Anterior cingulate cortex (tissue), 58 donors: ENCODE measurements around the gene RNF166.
A peak's percentile ranks its signal among the peaks of the same experiment; 100 is the strongest.

Experiments used
- DNase-seq, 58 donors: peaks; one replicate each; lab custom pipeline; 2025; lab: John Stamatoyannopoulos, UW

The RNF166 gene

DNA sequence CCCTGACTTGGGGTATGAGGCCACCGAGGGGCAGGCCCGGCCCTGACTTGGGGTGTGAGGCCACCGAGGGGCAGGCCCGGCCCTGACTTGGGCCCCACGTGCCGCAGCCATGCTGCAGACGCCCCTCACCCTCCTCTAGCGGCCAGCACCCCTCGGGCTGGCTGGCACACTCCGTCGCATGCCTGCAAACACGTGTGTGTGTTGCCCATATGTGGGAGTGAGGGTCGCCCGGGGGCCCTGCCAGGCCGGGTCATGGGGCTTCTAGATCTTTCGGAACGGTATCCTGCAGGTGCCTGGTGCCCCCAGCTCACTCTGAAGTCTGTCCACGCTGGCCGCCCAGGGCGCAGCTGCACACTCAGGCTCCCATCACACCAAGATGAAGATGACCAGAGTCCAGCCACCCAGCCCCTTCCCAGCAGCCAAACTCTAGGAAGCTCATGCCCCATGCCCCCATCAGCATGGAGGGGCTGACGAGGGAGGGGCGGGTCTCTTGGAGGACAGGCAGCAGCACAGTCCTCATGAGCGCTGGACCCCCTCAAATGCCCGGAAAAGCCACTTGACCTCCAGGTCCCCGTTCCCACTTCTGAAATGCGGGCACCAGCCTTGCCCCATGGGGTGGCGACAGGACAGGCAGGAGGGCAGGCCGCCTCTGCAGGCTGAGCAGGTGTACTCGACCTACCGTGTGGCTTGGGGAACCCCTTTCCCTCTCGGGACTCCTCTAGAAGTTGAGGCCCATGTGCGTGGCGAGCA is 33.9 kb upstream of the RNF166 start:
- no peak for DNase-seq

DNA sequence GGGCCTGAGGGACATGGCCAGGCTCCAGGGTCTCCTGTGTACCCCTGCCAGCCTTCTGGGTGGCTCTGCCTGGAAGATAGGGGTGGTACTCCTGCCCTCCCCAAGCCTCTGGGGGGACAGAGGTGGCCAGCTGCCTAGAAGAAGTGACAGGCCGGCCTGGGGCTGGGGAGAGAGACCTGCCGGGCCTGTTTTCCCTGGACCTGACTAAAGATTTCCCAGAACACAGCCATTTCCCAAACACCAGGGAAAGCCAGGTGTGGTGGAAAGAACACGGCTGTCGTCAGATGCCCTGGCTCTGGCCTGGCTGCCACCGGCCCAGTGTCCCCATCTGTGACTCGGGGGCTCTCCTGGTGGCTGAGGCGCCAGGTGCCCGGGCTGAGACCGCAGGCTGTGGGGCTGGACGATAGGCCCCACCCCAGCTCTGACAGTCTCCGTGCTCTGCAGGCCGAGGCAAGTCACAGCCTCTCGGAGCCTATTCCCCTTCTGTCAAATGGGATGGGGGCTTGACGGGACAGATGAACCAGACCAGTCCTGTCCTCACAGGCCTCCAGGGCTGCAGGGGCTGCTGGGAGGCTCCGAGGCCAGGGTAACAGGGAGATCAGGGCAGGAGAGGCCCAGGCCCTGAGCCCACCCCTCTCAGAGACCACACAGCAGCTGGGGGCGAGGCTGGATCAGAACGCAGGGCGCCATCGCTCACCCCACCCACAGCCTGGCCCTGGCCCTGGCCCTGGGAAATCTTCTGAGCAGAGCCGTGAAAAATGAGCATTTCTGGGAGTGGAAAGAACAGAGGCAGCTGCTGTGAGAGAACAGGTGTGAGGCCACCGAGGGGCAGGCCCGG is 33.1 kb upstream of the RNF166 start:
- no peak for DNase-seq

DNA sequence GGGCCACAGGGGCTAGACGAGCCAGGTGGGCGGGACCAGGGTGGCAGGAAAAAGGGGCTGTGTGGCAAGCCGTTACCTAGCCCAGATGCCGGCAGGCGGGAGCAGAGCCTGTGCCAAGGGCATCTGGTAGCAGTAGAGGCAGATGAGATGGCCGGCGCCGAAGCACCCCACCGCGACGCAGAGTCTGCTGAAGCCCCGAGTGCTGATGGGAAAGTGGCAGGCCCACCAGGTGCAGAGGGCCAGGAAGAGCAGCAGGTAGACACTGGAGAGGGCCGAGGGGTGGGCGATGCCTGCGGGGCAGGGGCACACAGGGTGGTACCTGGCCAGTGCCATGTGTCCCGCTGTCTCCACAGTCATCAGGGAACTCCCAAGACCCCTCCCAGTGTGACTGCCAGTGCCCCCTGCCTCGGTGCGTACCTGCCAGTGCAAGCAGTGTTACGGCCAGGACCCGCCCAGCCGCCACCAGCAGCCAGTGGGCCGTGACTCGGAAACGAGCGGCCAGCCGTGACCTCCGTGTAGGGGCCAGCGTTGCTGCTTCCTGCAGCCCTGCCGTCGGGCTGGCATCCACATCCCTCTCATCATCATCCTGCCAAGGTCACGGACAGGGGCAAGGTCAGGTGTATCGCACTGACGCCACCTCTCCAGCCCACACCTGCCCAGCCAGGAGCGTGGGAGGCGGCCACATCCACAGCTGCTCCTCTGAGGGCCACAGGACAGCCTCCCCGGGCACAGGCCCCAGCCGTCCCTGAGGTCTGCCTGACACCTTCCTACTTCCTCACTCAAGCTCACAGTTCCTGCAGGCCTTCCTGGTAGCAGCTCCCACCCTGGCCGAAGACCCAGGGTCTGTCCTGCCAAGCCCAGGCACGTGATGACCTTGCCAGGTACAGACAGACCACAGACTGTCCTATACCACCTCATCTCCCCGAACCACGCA is 32.2 kb upstream of the RNF166 start:
- no peak for DNase-seq

DNA sequence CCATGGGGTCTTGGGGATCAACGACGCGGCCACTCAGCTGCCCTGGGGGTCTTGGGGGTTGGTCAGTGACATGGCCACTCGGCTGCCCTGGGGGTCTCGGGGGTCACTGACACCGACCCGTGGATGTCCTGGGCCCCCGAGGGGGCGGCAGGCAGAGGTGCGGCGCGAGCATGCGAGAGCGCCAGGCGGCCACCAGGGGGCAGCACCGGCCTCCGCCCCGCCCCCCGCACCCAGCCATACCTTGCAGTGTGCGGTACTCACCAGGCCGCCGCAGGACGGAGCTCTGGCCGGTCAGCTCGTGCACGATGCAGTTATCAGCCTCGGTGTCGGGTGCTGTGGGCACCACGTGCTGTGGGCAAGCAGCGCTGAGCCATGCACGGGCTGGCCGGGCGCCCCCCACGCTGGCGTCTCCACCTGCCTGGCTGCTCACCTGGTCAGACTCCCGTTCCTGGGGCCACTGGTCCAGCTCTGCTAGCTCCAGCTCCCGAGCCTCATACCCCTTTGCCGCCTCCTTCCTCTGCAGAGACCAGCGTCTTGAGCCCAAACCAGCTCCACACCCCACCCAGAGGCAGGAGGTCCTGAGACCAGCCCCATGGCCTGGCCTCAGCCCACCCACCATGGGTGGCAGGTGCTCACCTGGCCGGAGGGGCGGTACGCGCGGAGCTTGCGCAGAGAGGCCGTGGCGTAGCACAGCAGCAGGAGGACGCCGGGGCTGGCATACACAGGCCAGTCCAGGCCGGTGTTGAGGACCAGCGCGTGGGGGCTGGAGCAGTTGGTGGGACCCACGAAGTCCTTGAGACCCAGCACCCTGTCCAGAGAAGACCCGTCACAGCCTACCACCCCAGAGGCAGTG is 31.3 kb upstream of the RNF166 start:
- DNase-seq: peak in 43 of 58 donors; percentile 6 to 78 (median 40)

DNA sequence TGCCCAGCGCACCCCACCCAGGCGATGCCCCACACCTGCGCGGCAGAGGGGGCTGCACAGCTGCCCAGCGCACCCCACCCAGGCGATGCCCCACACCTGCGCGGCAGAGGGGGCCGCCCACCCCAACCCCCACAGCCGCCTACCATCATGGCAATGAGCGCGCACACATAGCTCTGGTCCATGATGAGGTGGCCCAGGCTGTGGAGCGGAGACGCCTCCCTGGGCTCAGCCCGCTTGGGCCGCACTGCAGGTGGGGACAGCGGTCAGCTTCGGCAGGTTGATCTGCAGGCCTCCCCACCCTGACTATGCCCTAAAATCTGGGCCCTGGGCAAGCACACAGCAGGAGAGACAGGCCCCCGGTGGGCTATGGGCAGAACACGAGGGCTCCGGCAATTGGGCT is 30.3 kb upstream of the RNF166 start:
- no peak for DNase-seq

DNA sequence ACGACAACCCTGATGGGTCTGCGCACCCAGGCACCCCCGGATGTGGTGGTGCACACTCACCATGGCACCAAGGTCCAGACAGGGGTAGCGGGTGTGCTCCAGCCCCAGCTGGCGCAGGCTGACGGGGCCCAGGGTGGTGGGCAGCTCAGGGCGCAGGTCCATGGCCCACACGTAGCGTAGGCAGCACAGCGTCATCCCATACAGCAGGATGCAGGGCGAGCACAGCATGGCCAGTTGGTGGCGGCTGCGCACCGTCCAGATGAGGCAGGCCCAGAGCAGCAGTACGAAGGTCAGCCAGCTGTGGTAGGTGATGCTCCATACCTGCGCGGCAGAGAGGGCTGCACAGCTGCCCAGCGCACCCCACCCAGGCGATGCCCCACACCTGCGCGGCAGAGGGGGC is 29.9 kb upstream of the RNF166 start:
- DNase-seq: no peak

DNA sequence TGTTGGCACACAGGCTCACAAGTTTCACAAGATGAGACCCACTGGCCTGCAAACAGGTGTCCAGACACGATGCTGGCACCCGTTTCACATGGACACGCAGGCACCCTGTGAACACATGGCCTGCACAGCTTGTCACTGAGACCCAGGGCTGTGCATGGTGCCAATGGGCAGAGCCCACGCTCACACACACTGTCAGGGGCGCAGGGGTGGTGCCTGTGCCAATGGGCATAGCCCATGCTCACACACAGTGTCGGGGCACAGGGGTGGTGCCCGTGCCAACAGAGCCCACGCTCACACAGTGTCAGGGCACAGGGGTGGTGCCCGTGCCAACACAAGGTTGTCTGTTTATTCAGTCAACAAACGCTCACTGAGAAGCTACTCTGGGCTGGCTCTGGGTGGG is 29.4 kb upstream of the RNF166 start:
- no peak for DNase-seq

DNA sequence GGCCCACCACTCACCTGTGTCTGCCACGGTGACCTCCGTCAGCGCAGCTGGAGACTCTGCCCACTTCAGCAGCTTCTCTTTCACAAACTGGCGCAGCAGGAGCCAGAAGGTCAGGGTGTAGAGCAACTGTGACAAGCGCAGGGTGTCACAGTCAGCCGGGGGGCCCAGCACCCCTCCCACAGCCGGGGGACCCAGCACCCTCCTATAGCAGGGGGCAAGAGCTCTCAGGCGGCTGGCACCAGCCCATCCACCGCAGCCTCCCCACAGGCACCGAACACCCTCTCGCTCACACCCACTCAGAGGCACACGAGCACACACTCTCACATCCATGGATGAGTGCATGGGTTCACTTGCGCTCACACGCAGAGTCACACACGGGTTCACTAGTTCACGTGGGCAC is 28.9 kb upstream of the RNF166 start:
- no peak for DNase-seq

DNA sequence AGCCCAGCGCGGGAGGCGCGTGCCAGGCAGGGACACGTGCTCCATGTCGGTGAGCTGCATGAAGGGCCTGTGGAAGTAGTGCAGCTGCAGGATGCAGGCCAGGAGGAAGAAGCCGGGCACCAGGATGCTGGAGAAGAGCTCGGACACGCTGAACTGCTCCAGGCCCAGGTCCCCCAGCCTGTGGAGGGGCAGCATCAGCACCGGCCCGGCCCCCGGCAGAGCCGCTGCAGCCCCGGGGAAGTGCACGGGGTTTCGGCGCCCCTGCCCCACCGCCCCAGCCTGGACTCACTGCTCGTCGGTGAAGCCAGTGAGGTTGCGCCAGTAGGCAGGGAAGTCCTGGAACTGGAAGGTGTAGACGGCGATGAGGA is 28.1 kb upstream of the RNF166 start:
- DNase-seq: no peak

DNA sequence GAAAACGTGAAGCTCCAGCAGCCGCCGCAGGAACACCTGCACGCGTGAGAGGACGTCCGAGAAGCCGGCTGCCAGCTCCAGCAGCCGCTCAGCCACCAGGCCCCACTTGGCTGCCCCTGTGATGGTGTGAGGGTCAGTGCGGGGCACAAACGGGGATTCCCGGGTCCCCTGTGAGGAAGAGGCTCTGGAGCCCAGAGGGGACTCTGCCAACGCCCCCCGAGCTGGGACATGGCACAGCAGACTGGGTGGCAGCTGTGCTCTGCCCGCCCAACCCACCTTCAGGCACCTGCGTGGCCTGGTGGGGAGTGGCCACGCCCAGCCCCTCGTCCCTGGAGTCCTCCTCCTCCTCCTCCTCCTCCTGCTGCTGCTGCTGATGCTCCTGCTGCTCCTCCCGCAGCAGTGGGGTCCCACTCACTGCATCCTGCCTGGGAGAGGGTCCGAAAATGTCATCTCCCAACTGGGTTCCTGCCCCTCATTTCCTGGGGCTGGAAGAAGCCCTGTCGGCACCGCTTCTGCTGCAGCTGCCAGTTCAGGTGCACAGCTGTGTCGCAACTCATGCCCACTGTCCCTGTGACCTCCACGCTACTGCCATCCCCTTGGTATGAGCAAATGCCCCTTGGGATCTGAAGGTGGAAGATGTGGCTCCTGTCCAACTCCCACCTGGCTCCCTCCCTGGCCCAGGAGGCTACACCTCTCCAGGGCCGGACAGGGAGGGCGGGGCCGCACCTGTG is 27.6 kb upstream of the RNF166 start:
- DNase-seq: no peak

DNA sequence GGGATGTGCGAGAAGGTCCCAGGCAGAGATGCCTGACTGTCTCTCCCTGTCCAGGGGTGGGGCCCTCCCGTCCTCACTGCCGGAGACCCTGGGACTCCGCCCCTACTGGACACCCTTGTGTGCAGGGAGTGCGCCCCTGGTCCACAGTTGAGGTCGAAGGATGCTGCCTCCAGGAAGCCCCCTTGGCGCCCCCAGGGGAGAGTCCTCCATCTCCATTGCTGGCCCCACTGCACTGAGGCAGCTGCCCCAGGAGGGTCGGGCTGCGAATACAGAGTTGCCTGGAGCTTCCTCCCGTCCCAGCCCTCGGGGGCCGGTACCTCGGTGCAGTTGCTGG is 26.7 kb upstream of the RNF166 start:
- DNase-seq: no peak

DNA sequence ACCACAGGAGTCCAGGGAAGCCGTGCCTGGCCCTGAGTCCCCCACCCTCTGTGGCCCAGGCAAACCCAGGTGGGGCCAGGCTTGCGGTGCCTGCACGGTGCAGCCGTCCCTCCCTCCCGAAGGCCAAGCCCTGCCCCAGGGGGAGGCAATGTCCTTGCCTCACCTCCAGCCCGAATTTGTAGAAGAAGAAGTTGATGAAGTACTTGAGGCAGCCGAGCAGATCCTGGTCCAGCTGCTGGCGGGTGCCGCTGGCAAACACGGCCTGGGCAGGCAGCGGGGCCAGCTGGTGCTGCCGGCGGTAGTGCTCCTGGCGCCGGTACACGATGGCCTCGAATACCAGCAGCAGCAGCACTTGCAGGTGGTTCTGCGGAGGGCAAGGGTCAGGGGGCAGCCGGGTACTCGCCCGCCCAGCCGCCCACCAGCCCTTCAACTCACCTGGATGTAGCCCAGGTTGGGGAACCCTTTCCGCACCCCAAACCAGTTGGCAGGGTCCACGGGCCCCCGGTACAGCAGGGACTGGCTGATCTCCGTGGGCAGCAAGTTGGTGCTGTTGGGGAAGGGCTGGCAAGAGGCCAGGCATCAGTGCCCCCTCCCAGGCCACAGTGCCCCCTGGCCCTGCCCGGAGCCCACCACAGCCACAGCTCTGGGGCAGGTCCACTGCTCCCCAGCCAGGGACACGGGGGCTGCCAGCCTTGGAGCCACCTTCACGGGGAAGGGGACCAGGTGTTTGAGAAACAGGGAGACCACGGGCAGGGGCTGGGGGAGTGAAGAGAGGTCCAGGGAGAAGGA is 26.2 kb upstream of the RNF166 start:
- no peak for DNase-seq

DNA sequence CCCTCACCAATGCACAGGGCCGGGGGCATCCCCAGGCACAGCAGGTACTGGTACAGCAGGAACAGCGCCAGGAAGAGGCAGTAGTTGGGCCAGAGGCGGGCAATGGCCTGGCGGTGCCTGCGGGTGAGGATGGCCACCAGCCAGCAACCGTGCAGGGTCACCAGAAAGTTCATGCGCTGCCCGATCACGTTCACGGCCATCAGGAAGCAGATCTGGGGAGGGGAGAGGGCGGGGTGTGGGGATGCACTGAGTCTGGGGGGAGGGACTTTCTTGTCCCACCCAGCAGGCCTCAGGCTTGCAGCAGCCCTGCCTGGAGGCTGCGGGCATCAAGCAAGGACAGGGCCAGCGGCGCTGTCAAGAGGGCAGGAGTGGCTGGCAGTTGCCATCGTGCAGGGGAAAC is 25.5 kb upstream of the RNF166 start:
- DNase-seq: peak in 26 of 58 donors; percentile 7 to 81 (median 51)

DNA sequence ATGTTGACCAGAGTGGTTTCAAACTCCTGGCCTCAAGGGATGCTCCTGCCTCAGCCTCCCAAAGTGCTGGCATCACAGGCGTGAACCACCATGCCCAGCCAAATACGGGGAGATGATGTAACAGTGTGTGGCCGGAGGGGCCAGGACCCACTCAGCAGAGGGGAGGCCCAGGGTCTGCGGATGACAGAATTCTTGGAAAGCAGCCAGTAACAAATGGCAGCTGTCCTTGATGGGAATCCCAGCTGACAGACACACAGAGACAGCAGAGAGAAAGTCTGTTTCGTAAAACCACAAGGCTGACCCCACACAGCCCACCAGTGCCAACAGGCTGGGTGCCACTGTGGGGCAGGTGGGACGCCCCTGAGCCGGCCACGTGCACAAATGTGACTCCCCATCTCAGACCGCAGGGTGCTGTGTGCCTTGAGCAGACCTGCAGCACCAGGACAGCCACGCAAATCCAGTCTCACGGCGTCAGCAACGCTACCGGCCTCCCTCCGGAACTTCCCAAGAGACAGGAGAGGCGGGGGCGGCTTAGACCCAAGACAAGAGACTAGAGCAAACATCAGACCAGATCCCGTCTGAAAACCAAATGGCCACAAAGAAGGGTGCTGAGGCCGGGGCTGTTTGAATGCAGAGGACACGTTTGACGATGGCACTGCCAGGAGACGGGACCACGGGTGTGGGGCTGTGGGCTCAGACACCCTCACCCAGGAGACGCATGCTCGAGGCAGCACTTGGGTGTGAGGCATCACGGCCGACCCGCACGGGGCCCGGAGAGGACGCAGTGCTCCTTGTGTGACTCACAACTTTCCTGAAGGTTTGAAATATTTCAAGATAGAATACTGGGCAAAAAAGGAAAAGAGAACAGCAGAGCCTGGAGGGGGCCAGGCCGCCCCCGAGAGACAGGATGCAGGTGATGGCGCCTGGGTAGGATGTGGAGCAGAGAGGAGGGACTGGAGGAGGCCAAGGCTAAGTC is 24.7 kb upstream of the RNF166 start:
- DNase-seq: no peak

DNA sequence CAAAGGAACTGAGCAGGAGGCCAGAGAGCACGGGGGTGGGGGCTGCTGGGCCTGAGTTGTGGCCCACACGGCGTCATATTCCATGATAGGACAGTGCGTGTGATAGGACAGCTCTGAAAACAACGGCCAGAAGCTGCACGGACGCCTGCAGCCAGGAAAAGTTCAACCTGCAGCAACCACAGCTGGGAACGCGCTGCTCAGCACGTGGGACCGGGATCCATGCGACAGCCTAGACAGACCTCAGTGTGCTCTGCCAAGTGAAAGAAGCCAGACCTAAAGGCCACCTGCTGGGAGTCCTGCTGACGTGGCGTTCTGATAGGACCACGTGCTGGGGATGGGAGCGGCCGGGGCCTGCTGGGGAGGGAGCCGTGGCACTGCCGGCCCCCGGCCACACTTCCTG is 21.7 kb upstream of the RNF166 start:
- DNase-seq: no peak

DNA sequence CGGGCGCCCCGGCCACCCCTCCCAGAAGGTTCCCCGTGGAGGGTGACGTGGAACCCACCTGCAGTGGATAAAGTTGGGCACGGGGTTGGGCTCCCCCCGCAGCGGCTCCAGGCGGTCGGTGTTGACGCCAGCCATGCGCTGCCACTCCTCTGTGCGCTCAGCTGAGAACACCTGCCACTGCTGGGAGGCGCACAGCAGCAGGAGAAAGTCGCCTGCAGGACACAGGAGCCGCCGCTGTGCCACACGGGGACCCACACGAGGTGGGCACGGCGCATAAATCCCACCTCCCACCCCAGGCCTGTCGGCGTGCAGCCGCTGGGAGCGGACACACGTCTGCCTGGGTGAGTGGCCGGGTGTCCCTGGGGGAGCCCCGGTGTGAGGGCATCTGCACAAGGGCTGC is 20.8 kb upstream of the RNF166 start:
- DNase-seq: no peak

DNA sequence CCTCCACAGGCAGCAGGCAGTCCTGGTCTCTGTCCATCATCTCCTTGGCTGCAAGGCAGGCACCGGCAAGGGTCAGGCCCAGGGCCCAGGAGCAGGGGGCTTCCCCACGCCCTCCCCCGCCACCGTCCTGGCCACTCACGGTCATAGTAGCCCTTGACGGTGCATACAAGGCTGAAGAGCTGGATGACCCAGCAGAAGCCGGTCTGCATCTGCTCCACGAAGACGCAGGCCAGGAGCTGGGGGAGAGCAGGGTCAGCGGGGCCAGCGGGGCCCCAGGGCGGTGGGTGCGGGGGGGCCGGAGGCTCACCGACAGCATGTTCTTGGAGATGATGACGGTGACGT is 20.2 kb upstream of the RNF166 start:
- DNase-seq: no peak
